ENCODE results near the gene ZMYM4. TPM values are rescaled to one million over a fixed set of nuclear protein-coding genes. Genes with fewer than 3 reads are reported as not detected.
"Not testable (repeated sequence)": the region's sequence is repeated elsewhere in the genome, so short reads cannot be mapped to it uniquely, and the experiment has no call there.

Gene ZMYM4
- 27.1 TPM for polyA plus RNA-seq (2013, experiment 1 of 2; ENCODE audit: insufficient read length)
- polyA plus RNA-seq (2013, experiment 2 of 2; ENCODE audit: insufficient read length), result 29.7 TPM

- DNase-seq, result peak; percentile 99
These were observed at the start of gene ZMYM4 for GRCh38 chr1:35268282-35269200. Gene ZMYM4, plus strand, starts transcription at chr1:35268709. Its CDS starts 338 bp downstream, at chr1:35269047.

- DNase-seq, result peak; percentile 8
These were observed 47.5 kb upstream of the ZMYM4 start for GRCh38 chr1:35220976-35221375.

DNA sequence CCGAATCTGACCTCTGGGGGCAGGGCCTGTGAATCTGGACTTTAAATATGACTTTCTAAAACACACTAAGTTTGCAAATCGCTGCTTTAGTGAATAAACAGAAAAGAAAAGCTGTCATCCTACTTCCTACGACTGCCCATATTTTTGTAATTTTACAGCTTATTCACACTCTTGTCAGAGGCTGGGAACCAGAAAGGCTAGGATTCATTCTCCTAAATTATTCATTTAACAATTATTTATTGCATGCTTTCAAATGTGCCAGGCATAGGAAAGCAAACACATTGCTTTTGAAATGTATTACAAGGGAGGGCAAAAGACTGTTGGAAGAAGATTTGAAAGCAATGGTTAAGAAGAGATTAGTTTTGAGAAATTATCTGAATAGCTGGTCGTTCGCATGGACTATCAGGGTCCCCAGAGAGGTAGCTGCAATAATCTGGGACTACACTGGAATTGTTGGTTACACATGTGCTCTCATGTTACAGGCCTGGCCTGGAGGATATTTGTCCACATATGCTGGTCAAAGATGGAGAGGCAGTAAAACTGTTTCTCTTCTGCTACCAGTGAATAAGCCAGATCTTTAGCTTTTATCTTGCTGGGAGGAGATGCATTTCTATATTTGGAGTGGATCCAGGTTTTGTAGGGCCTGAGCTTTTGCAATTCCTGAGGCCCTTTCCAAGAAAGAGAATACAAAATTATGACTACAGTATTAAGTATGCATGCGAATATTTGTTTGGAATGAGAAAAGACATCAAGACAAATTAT lies 46.0 kb upstream of the ZMYM4 start:
- peak; percentile 59 for DNase-seq

GRCh38 chr1:35223084-35223630 lies 45.4 kb upstream of the ZMYM4 start:
- DNase-seq, result no peak

GRCh38 chr1:35226546-35226945 lies 42.0 kb upstream of the ZMYM4 start:
- no peak for DNase-seq

DNA sequence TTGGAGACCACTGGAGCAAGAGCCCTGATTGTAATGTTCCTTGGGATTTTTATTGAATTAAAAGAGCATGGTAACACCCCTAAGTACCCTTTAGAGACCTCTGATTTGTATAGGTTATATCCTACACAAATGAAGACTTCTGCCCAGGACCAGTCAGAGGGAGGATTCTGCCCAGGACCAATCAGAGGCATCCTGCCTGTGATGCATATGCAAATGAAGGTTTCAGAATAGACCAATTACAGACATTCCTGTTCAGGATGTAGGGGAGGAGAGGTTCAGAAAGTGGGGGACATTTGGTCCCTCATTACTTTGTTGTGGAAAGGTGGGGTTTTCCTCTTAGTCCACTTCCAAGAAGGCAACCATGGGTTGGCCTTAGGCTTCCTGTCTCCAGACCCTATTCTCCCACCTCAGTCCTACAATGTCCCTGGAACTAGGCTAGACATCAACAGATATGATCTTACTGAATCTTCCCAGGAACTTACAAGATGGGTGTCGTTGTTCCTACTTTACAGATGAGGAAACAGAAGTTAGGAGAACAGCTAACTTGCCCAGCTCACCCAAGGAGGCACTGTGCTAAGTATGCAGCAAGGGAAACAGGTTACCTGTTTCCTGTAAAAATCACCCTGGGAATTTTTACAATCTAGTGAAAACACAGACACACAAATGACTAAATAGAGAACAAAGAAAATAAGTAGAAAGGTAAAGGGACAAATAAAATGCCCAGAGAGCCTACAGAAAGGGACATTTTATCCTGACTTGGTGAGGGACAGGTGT lies 38.7 kb upstream of the ZMYM4 start:
- no peak for DNase-seq

DNA sequence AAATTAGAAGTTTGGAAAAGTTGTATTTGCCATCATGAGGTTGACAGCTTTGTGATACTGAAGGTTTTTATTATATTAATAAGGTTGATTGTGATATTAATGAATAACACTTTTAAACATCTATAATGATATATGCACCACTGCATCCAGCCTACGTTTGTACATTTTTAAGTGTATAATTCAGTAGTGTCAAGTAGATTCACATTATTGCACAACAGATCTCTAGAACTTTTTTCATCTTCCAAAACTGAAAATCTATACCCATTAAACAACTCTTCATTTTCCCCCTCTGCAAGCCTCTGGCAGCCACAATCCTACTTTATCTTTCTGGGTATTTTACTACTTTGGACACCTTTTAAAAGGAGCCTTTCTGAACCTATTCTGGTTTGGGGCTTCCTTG lies 37.2 kb upstream of the ZMYM4 start:
- DNase-seq, result no peak

DNA sequence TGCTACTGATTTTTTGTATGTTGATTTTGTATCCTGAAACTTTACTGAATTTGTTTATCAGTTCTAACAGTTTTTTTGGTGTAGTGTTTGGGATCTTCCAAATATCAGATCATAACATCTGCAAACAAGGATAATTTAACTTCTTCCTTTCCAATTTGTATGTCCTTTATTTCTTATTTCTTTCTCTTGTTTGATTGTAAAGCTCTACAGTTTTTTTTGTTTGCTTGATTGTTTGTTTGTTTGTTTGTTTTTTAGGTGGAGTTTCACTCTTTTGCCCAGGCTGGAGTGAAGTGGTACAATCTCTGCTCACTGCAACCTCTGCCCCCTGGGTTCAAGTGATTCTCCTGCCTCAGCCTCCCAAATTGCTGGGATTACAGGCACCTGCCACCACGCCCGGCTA lies 31.7 kb upstream of the ZMYM4 start:
- not testable (repeated sequence) for DNase-seq

DNA sequence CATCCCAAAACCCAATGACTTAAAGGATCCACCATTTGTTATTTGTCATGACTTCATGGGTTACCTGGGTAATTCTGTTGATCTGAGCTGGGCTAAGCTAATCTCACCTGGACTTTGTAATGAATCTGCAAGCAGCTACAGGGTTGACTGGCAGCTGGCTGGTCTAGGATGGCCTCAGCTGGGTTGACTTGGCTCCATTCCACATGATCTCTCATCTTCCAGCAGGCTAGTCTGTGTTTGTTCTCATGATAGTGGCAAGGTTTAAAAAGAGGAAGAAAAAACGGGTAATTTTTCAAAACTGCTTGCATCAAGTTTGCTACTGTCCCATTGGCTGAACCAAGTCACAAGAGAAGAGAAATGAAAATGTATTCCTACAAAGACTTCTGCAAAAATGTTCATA lies 24.8 kb upstream of the ZMYM4 start:
- DNase-seq, result no peak

GRCh38 chr1:35247256-35247655 lies 21.3 kb upstream of the ZMYM4 start:
- DNase-seq, result no peak

- DNase-seq, result no peak
These were observed 14.6 kb upstream of the ZMYM4 start for GRCh38 chr1:35253941-35254340.

- no peak for DNase-seq
These were observed 13.2 kb upstream of the ZMYM4 start for GRCh38 chr1:35255276-35255675.

DNA sequence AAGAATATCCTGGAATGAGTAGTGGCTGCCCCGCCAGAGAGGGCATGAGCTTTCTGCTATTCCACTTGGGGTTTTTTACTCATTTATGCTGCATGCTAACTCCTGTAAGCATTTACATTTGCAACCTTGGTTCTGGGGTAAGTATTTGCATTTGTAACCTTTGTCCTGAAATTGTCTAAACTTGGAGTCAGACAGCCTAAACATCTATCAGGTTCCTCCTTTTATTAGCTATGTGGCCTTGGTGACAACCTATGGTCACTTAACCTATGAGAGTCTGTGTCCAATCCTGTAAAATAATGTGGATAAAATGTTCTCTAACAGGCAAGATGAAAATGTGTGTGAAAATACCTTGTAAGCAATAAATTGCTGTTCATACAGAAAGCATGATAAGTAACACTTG lies 8.9 kb upstream of the ZMYM4 start:
- no peak for DNase-seq

DNA sequence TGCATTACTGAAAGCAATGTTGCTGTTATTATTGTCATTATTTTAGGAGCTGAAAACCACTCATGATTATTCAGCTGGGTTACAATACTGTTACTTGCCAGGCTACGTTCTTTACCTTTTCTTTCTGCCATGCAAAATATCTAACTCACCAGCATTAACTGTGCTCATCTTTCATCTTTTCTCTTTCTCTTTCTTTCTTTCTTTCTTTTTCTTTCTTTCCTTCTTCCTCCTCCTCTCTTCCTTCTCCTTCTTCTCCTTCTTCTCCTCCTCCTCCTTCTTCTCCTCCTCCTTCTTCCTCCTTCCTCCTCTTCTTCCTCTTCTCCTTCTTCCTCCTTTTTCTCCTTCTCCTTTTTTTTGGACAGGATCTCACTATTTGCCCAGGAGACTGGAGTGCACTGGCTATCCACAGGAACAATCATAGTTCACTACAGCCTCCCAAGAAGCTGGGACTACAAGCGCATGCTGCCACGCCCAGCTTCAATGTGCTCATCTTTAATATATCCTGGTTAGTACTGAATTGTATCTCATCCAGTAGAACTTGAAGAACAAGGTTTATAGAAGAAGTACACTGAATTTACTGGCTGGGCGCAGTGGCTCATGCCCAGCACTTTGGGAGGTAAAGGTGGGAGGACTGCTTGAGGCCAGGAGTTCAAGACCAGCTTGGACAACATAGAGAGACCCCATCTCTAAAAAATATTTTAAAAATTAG lies 6.9 kb upstream of the ZMYM4 start:
- no peak for DNase-seq

- no peak for DNase-seq
These were observed 4.5 kb upstream of the ZMYM4 start for GRCh38 chr1:35264035-35264434.

- DNase-seq, result peak; percentile 4
These were observed 3.6 kb upstream of the ZMYM4 start for GRCh38 chr1:35264871-35265270.

- DNase-seq, result no peak
These were observed 2.2 kb upstream of the ZMYM4 start for GRCh38 chr1:35266306-35266705.

- peak; percentile 1 for DNase-seq
These were observed 886 bp downstream of the ZMYM4 start for GRCh38 chr1:35269201-35269988.

DNA sequence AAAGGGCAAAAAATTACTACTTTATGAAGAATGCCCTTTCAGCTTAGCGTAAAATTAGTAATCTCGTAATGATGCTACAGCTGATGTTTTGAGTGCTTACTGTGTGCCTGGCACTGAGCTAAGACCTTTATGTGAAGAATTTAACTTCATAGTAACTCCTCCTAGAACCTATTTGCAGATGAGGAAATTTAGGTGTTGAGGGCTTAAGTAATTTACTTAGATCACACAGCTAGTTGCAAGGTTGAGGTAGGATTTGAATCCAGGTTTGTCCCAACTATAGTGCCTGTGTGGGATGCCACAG lies 1.4 kb downstream of the ZMYM4 start:
- no peak for DNase-seq

- no peak for DNase-seq
These were observed 2.3 kb downstream of the ZMYM4 start for GRCh38 chr1:35270836-35271235.

DNA sequence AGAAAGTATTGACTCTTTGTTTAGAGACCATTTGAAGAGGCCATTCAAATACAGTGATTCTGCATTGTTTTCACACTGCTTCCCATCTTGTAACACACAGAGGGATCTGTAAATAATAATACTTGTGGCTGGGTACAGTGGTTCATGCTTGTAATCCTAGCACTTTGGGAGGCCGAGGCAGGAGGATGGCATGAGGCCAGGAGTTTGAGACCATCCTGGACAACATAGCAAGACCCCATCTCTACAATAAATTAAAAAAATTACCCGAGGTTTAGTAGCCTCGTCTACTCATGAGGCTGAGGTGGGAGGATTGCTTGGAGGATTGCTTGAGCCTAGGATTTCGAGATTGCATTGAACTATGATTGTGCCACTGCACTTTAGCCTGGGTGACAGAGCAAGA lies 5.7 kb downstream of the ZMYM4 start:
- no peak for DNase-seq
